CD4-positive, alpha-beta T cell treated with Interleukin-17A for 1 hour (primary cell): Measurements from ENCODE around the gene CHD5.

Source experiments
- DNase-seq: peaks from one replicate; pipeline ENCODE4 v3.0.0-alpha.2; 2020

Gene CHD5

DNA sequence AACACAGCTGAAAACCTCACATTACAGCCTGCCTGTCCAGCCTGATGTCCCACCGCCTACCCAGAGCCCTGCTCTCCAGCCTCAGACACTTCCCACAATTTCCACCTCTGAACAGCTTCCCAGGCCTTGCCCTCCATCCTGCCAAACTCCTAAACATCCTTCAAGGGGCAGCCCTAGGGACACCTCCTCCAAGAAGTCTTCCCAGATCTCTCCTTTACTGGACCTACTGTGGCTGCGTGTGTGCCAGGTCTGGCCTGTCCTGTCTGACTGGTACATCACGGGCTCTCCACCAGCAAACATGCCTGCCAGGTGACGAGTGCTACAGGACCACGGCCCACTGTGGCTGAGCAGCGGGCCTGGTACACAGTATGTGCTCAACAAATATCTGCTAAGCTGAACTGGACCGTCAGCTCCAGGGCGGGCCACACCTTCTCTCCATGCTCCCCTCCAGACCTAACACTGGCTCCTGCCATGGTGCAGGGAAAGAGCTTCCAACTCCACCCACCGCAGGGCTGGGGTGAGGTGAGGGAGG, 28.8 kb downstream of the CHD5 start:
- DNase-seq: no peak

GRCh38 chr1:6150006-6150938, 29.8 kb downstream of the CHD5 start:
- no peak for DNase-seq

GRCh38 chr1:6149597-6149996, 30.5 kb downstream of the CHD5 start:
- DNase-seq: no peak

- peak; percentile 69 for DNase-seq
Measured at GRCh38 chr1:6148497-6149241, 31.5 kb downstream of the CHD5 start.

GRCh38 chr1:6145864-6146410, 34.2 kb downstream of the CHD5 start:
- no peak for DNase-seq

GRCh38 chr1:6145396-6145750, 34.7 kb downstream of the CHD5 start:
- DNase-seq: no peak

DNA sequence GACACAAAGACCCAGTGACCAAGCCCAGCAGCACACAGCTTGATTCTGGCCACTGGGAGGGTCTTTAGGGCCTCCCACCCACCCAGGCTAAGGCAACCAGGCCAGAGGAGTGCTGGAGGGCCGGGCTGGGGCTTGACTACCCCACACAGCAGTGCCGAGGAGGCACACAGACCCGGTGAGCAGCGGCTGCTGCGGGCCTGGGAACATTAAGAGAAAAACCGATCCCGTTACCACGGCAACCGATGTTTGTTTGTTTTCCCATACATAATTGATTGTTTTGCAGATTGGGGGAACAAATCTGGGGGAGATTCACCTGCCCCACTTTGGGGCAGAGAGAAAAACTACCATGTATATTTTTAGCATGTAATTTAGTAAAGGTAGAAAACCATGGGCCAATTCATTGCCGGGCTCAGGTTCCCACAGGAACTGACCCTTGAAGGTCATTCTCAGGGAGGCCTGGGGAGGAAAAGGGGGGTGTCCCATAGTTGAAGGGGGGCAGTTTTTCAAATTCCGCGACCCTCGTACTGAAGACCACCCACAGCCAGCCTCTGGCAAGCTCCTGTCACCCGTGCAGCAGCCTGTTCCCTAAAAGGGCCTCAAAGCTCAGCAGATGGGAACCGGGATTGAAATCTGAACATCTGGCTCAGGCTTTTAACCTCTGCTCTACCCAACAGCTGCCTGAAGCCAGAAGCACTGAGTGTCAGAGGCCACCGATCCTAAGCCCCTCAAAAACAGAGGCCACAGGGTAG, 35.3 kb downstream of the CHD5 start:
- DNase-seq: no peak

DNA sequence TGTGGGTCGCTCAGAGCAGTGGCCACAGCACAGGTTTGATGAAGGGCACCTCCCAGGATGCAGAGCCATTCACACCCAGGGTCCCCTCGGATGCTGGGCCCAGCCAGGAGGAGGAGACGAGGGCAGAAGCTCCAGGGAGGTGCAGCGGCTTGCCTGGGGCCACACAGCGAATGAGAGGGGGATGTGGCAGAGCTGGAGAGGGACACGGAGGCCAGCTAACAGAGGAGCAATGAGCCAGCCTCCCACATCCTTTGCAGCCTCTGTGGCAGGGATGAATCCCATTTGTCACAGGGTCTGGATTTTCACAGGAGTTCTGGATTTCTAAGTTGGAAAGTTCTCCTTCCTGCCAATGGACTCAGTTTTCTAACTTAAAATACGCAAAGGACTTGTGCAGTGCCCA, 35.9 kb downstream of the CHD5 start:
- DNase-seq: no peak

GRCh38 chr1:6143395-6143794, 36.7 kb downstream of the CHD5 start:
- no peak for DNase-seq

DNA sequence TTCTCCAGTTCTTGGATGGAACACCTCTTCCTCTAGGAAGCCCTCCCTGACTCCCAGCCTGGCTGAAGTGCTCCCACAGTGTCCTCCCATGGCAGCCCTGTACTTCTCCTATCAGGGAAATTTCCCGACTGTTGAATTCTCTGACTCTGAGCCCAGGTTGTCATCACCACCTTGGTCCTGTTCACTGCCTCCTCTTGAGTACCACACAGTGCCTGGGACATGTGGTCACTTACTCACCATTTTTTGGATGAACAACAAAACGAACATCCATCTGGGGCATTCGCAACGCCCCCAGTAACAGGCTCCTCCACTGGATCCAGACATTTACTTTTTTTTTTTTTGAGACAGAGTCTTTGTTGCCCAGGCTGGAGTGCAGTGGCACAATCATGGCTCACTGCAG, 37.4 kb downstream of the CHD5 start:
- no peak for DNase-seq

DNA sequence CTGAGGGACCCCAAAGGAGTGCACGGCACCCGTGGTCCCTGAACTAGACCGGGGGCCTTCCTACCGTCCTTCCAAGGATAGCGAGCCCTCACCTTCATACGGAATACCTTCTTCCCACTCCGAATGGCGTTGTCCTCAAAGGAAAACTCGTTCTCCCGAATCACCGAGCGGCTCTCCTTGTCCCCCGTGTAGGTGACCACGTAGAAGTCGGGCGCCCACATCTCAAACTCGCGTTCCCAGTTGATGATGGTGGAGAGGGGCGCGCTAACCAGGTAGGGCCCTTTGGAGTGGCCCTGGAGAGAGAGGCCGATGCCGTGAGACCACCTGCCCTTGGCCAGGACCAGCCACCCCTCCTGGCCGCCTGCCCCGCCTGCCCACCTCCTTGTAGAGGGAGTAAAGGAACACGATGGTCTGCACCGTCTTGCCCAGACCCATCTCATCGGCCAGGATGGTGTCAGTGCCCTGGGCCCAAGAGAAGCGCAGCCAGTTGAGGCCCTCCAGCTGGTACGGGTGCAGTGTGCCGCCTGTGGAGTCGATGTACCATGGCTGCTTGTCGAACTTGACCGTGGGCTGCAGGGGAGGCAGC, 38.0 kb downstream of the CHD5 start:
- no peak for DNase-seq

DNA sequence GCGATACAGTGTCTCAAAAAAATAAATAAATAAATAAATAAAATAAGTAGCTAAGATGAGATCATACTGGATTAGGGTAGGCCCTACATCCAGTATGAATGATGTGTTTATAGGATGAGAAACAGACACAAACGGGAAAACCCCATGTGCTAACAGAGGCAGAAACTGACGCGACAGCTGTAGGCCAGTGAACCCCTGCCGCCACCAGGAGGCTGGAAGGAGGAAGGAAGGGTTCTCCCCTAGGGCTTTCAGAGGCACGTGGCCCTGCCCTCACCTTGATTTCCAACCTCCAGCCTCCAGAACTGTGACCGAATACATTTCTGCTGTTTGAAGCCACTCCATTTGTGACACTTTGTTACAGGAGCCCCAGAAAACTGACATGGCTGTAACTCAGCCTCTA, 38.5 kb downstream of the CHD5 start:
- no peak for DNase-seq

DNA sequence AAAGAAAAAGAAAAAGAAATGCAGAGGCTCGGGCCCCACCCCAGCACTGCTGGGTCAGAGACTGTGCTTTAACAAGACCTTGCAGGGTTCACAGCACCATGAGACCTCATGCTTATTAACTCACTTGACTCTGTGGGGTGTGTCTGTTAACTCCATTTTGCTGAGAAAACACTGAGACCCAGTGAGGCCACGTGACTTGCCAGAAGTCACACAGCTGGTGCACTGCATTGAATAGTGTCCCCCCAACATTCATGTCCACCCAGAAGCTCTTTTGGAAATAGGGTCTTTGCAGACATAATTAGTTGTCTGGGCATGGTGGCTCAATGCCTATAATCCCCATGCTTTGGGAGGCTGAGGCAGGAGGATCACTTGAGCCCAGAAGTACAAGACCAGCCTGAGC, 39.7 kb downstream of the CHD5 start:
- DNase-seq: no peak

DNA sequence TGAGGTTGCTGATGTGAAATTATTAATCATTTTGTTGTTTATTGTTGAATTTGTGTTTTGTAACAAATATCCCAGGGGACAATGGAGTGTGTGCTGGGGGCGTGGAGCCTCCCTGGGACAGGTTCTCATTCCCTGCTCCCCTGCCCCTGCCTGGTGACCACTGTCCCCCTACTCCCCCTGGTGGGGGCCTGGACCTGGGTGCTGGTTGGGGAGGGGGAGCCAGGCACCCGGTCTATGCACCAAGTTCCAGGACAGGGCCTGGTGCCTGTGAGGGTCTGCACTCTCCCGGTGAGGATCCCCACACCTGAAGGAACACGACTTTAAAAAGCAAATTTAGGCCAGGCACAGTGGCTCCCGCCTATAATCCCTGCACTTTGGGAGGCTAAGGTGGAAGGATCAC, 42.4 kb downstream of the CHD5 start:
- DNase-seq: no peak

DNA sequence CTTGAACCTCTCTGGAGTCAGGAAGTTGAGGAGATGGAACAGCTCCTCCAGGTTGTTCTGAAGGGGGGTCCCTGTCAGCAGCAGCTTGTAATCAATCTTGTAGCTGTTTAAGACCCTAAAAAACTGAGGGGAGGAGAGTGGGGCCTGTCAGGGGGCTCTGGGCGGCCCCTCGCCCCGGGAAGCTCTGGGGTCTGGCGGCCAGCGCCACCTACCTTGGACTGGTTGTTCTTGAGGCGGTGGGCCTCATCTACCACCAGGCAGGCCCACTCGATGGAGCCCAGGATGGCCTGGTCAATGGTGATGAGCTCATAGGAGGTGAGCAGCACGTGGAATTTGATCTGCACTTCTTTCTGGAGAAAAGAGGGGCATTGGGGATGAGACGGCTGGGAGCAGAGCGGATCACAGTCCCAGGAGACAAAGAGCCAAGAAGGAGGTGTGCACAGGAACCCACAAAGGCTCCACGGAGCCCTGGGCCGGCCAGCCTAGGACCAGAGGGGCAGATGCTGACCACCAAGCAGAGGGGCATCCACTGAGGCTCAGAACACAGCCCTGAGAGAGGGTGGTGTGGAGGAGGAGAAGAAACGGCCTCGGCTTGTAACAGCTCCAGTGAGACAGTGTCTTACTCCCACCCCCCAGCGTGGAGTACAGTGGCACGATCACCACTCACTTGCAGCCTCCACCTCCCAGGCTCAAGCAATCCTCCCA, 43.5 kb downstream of the CHD5 start:
- no peak for DNase-seq

DNA sequence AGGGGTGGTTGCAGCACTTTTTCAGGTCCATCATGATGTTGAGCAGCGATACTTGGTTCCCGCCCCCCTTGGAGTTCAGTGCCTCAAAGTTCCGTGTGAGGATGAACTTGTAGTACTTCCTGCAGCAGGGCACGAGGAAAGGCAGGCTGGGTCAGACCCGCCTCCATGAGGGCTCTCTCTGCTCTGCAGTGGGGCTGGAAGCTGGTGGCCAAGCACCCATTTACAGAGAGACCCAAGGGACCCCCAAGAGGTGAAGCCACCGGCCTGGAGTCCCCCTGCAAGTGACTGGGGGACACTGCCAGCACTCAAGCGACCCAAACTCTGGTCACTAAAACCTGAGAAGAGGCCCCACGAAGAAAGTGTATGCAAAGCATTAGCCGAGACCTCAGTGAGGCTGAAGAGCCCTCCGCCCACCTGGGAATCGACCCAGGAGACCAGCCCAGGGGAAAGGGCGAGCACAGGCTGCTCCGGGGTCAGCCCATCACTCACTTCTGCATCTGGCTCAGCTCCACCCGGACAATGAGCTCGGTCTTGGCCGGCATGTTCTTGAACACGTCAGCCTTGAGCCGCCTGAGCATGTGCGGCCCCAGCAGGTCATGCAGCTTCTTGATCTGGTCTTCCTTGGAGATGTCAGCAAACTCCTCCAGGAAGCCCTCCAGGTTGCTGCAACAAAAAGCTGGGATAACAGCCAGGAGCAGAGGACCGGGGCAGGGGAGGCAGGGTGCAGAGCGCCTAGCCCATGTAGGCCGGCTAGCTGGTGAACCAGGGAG, 45.2 kb downstream of the CHD5 start:
- DNase-seq: no peak

GRCh38 chr1:6134206-6134605, 45.9 kb downstream of the CHD5 start:
- DNase-seq: no peak

DNA sequence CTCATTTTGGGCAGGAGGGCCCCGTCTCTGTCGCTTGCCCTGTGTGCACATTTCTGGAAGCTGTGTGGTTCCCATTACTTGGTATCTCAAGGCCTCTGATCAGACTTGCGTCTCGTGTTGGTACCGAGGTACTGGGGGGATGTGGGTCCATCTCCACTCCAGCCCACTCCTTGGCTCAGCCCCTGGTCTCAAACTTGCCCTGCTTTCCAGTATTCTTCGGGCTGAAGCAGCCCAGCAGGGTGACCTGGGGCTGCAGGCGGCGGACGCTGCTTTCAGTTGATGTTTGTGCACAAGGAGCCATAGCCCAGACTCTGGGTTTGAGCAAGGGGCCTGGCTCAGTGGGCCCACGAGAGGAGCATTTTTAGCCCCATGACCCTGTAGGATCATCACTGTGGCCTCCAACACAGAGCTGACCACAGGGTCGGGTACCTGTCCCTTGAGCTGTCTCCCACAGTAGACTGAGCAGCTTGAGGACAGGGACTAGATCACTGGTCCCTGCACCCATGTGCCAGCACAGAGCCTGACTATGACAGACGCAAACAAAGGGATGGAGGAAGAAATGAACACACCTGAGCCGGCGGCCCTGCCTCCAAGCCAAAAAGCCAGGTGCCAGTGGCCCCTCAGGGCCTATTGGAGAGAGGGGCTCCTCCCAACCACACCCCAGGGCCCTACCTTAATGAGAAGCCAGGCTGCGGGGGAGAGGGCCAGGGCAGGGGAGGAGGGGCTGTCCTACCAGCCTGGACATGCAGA, 46.8 kb downstream of the CHD5 start:
- no peak for DNase-seq

DNA sequence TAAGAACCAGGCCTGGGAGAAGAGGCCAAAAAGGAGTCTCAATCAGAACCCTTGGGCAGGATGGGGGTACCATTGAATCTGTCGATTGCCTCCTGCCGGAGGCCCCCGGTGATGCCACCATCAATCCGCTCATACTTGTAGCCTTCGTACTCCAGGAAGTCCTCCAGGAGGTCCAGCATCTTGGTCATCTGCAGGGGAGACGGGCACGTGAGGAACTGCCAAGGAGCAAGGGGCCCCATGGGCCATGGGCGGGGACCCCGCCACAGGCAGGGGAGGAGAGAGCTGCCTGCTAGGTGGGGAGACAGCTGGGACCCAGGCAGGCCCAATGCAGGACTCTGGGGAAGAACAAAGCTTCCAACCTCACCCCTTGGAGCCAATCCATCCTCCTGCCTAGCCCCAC, 48.6 kb downstream of the CHD5 start:
- DNase-seq: no peak

DNA sequence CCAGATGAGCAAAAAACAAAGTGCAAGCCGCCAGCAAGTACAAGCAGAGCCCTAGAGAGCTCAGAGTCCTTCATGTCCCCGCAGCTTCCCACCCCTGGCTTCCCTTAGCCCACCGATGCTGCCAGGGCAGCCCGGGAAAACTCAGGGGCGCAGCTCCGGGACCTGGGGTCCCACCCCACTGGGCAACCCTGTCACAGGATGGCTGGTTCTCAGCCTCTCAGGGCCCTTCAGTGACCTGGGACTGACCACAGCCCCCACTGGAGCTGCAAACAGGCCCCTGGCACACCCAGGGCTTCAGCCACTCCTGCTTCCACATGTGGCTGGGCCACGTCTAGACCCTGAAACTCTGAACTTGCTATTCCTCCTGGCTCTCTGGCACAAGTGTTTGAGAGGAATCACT, 49.5 kb downstream of the CHD5 start:
- DNase-seq: no peak
